ENCODE measurements around the gene SLC24A3. TPM values are rescaled to one million over a fixed set of nuclear protein-coding genes. Genes with fewer than 3 reads are reported as not detected.

SLC24A3 gene
- total and polyA plus RNA-seq, 2 of the 13 experiments (the other 11 are each of a cell fraction or from before 2014, with no cell fraction given) = not detected

- no peak for DNase-seq (ENCODE audit: low spot score)
- ChIA-PET POLR2A (no interaction called here), CTCF (ENCODE audit: low intra/inter-chr PET ratio, low total read pairs) (no interaction called here)
- Histone ChIP-seq H3K4me1 (ENCODE audit: insufficient read depth, low read length) (no peaks in the 10 kb centered on the region), H3K27ac (ENCODE audit: extremely low read length, insufficient read depth, low read length) (no peak overlapping the region), H3K79me2 (ENCODE audit: insufficient read depth, low read length) (no peaks in the 10 kb centered on the region), H3K4me2 (ENCODE audit: low read depth, low read length) (no peak overlapping the region), H3K4me3 (replicated peaks in 1 of 3; ENCODE audit: insufficient read depth in 1 of 3, low read depth in 2 of 3, low read length in 3 of 3) (no peak overlapping the region), H4K20me1 (ENCODE audit: insufficient read depth, low read length) (no peaks in the 10 kb centered on the region), H3K9ac (ENCODE audit: insufficient read depth, low read depth, low read length) (no peak overlapping the region), H3K27me3 (ENCODE audit: control insufficient read depth in 1 of 2, insufficient read depth in 2 of 2, low read length in 2 of 2) (no peaks in the 10 kb centered on the region), H2AFZ (ENCODE audit: low read length) (no peak overlapping the region), H3K36me3 (replicated peaks in 1 of 2; ENCODE audit: control insufficient read depth in 1 of 2, insufficient read depth in 2 of 2, low read length in 2 of 2) (no peaks in the 10 kb centered on the region), H3K9me3 (ENCODE audit: low read length) (no peaks in the 10 kb centered on the region)
- no TSS peak for BruUV-seq (replicated peaks)
- intact Hi-C loops (cut with micrococcal nuclease; ENCODE audit: unreplicated experiment) (no loop called here), in situ Hi-C loops (cut with HindIII; ENCODE audit: extremely low pct_ligation_motif_present, low pct_unique_long_range_greater_than_20kb) (no loop called here)
- ATAC-seq = no peak
- WGBS (ENCODE audit: low lambda C conversion rate) = 19% methylated on average over 6 of the region's 6 CpGs
- no peak for FAIRE-seq
- TF ChIP-seq PHF8 (CRISPR knock-in tag; IDR thresholded peaks at IDR 0.05) (no peak), PLRG1 (conservative IDR thresholded peaks at IDR 0.05) (no peak), PTBP1 (IDR thresholded peaks at IDR 0.05; ENCODE audit: low read depth, low read length, poor library complexity, severe bottlenecking) (no peak), IKZF1 (IDR thresholded peaks at IDR 0.05) (no peak), ATF7 (IDR thresholded peaks at IDR 0.05) (no peak), ATF7 (CRISPR knock-in tag; IDR thresholded peaks at IDR 0.05) (no peak), ZNF251 (CRISPR knock-in tag; IDR thresholded peaks at IDR 0.05) (no peak), PAF1 (CRISPR knock-in tag; IDR thresholded peaks at IDR 0.05) (no peak), GPN1 (CRISPR knock-in tag; IDR thresholded peaks at IDR 0.05; ENCODE audit: borderline replicate concordance) (no peak), SP2 (CRISPR knock-in tag; IDR thresholded peaks at IDR 0.05) (no peak), GABPA (IDR thresholded peaks at IDR 0.05; ENCODE audit: low read depth, low read length) (no peak), GABPA (CRISPR knock-in tag; IDR thresholded peaks at IDR 0.05; ENCODE audit: low read depth) (no peak), ZBTB1 (CRISPR knock-in tag; IDR thresholded peaks at IDR 0.05; ENCODE audit: borderline replicate concordance) (no peak)
- TF ChIP-seq, protein P1, sequence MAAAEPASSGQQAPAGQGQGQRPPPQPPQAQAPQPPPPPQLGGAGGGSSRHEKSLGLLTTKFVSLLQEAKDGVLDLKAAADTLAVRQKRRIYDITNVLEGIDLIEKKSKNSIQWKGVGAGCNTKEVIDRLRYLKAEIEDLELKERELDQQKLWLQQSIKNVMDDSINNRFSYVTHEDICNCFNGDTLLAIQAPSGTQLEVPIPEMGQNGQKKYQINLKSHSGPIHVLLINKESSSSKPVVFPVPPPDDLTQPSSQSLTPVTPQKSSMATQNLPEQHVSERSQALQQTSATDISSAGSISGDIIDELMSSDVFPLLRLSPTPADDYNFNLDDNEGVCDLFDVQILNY (CRISPR knock-in tag; conservative IDR thresholded peaks at IDR 0.05) = no peak
- TF ChIP-seq, protein P2, sequence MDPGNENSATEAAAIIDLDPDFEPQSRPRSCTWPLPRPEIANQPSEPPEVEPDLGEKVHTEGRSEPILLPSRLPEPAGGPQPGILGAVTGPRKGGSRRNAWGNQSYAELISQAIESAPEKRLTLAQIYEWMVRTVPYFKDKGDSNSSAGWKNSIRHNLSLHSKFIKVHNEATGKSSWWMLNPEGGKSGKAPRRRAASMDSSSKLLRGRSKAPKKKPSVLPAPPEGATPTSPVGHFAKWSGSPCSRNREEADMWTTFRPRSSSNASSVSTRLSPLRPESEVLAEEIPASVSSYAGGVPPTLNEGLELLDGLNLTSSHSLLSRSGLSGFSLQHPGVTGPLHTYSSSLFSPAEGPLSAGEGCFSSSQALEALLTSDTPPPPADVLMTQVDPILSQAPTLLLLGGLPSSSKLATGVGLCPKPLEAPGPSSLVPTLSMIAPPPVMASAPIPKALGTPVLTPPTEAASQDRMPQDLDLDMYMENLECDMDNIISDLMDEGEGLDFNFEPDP (CRISPR knock-in tag; conservative IDR thresholded peaks at IDR 0.05) = no peak
These were observed 126.5 kb downstream of the SLC24A3 start for GRCh38 chr20:19338960-19339359.
